ENCODE results near the gene AKIRIN2.

The AKIRIN2 gene

GRCh38 chr6:87655824-87656223, 46.2 kb downstream of the AKIRIN2 start:
- no peak for DNase-seq (ENCODE audit: low read depth in 2 of 2, low spot score in 1 of 2)

- no peak for DNase-seq (ENCODE audit: low read depth in 2 of 2, low spot score in 1 of 2)
Measured at GRCh38 chr6:87654875-87655454, 47.1 kb downstream of the AKIRIN2 start.

- DNase-seq (ENCODE audit: low read depth in 2 of 2, low spot score in 1 of 2), result no peak
Measured at GRCh38 chr6:87654122-87654521, 47.9 kb downstream of the AKIRIN2 start.

- DNase-seq (ENCODE audit: low read depth in 2 of 2, low spot score in 1 of 2), result no peak
Measured at GRCh38 chr6:87653074-87653962, 48.7 kb downstream of the AKIRIN2 start.

GRCh38 chr6:87645080-87645479, 57.0 kb downstream of the AKIRIN2 start:
- DNase-seq (ENCODE audit: low read depth in 2 of 2, low spot score in 1 of 2), result no peak

- no peak for DNase-seq (ENCODE audit: low read depth in 2 of 2, low spot score in 1 of 2)
Measured at GRCh38 chr6:87641065-87641692, 60.9 kb downstream of the AKIRIN2 start.

- no peak for DNase-seq (ENCODE audit: low read depth in 2 of 2, low spot score in 1 of 2)
Measured at GRCh38 chr6:87639373-87639772, 62.7 kb downstream of the AKIRIN2 start.

- no peak for DNase-seq (ENCODE audit: low read depth in 2 of 2, low spot score in 1 of 2)
Measured at GRCh38 chr6:87637106-87637505, 64.9 kb downstream of the AKIRIN2 start.

- no peak for DNase-seq (ENCODE audit: low read depth in 2 of 2, low spot score in 1 of 2)
Measured at GRCh38 chr6:87636315-87636714, 65.7 kb downstream of the AKIRIN2 start.

GRCh38 chr6:87633851-87634250, 68.2 kb downstream of the AKIRIN2 start:
- no peak for DNase-seq (ENCODE audit: low read depth in 2 of 2, low spot score in 1 of 2)

- DNase-seq (ENCODE audit: low read depth in 2 of 2, low spot score in 1 of 2), result no peak
Measured at GRCh38 chr6:87630746-87631145, 71.3 kb downstream of the AKIRIN2 start.

GRCh38 chr6:87628881-87629280, 73.2 kb downstream of the AKIRIN2 start:
- no peak for DNase-seq (ENCODE audit: low read depth in 2 of 2, low spot score in 1 of 2)

- no peak for DNase-seq (ENCODE audit: low read depth in 2 of 2, low spot score in 1 of 2)
Measured at GRCh38 chr6:87628424-87628823, 73.6 kb downstream of the AKIRIN2 start.

Data from stimulated activated CD8-positive, alpha-beta memory T cell treated with anti-CD3 and anti-CD28 coated beads, Interleukin-4, amount 100 ng/mL, for 4 hours (primary cell).